Transverse colon (tissue), 4 donors: ENCODE data around the gene AQP7.

Experiments used
- CTCF ChIP-seq, 5 experiments: fragments of 200-600 bp in 3 of 5; fragments of 450-650 bp in 2 of 5; sonication (generic) in 3 of 5; IDR thresholded peaks; 1 replicate in 2 of 5; 2 replicates in 3 of 5; pipeline ENCODE4 v1.5.1; 2016 to 2017; ENCODE audit warnings: antibody characterized with exemption in 5 of 5, inconsistent platforms in 3 of 5, mild to moderate bottlenecking in 2 of 5, moderate library complexity in 1 of 5
- EP300 ChIP-seq: sonication (generic); formaldehyde crosslinking; IDR thresholded peaks from one replicate; pipeline ENCODE4 v1.6.1; 2017; ENCODE audit warnings: antibody characterized with exemption, low read depth
- POLR2A ChIP-seq: fragments of 450-650 bp; IDR thresholded peaks from one replicate; pipeline ENCODE4 v1.6.1; 2016; ENCODE audit warnings: antibody characterized with exemption, mild to moderate bottlenecking, moderate library complexity
- POLR2AphosphoS5 ChIP-seq, 3 donors: sonication (generic); formaldehyde crosslinking; IDR thresholded peaks; one replicate each; pipeline ENCODE4 v1.6.1; 2016; ENCODE audit warnings: antibody characterized with exemption in 3 of 3

GRCh38 chr9:33378121-33378795, 24.1 kb downstream of the AQP7 start:
- TF ChIP-seq CTCF (IDR thresholded peaks at IDR 0.05) = no peak
- TF ChIP-seq POLR2A = no peak
- TF ChIP-seq POLR2AphosphoS5 (IDR thresholded peaks at IDR 0.05) = no peak
- TF ChIP-seq EP300 = no peak
